Chondrocyte (in vitro differentiated cells): ENCODE measurements around the gene DENND2C. TPM values are rescaled to one million over a fixed set of nuclear protein-coding genes. Genes with fewer than 3 reads are reported as not detected.

Experiments
- DNase-seq: peaks from one replicate; pipeline ENCODE4 v3.0.0; 2021; ENCODE audit warnings: mixed read lengths, low spot score
- H3K27ac Mint-ChIP-seq: one replicate; pipeline ENCODE4 v1.8.0; 2021; ENCODE audit warnings: mild to moderate bottlenecking, moderate library complexity, mixed read lengths; ENCODE audit not compliant: unreplicated experiment
- H3K27me3 Mint-ChIP-seq: 2 replicates; pipeline ENCODE4 v1.8.0; 2021; ENCODE audit warnings: low read depth, mixed read lengths
- H3K36me3 Mint-ChIP-seq: 2 replicates; pipeline ENCODE4 v1.8.0; 2021; ENCODE audit warnings: low read depth, mixed read lengths
- H3K4me1 Mint-ChIP-seq: 2 replicates; pipeline ENCODE4 v1.8.0; 2021; ENCODE audit warnings: low read depth, mild to moderate bottlenecking, mixed read lengths
- H3K4me3 Mint-ChIP-seq: one replicate; pipeline ENCODE4 v1.8.0; 2021; ENCODE audit warnings: mild to moderate bottlenecking, moderate library complexity, mixed read lengths; ENCODE audit not compliant: unreplicated experiment
- H3K9me3 Mint-ChIP-seq: 2 replicates; pipeline ENCODE4 v1.8.0; 2021; ENCODE audit warnings: low read depth, mixed read lengths
- CTCF ChIP-seq: fragments of 200-600 bp; sonication (generic); IDR thresholded peaks from 2 replicates; pipeline ENCODE4 v1.5.0; 2021; ENCODE audit warnings: antibody characterized with exemption, mild to moderate bottlenecking, moderate library complexity
- total RNA-seq: library from RNA; stranded (reverse); gene quantifications from 3 replicates; pipeline ENCODE4 v1.2.1, GENCODE V29; 2021

Gene DENND2C
- total RNA-seq, 1 donor from 2014 or later, result 3.3 TPM

- Mint-ChIP-seq H3K36me3 (peaks cover 14% of the 10 kb centered on the region), H3K27me3 (no peaks in the 10 kb centered on the region), H3K27ac (no peak overlapping the region), H3K9me3 (no peaks in the 10 kb centered on the region), H3K4me3 (no peak overlapping the region), H3K4me1 (peaks cover 9% of the 10 kb centered on the region)
- TF ChIP-seq CTCF, result no peak
- DNase-seq, result no peak
These were observed 60.0 kb downstream of the DENND2C start for GRCh38 chr1:114609826-114610225.

- Mint-ChIP-seq H3K4me1 (peaks cover 9% of the 10 kb centered on the region), H3K27me3 (no peaks in the 10 kb centered on the region), H3K36me3 (peaks cover 19% of the 10 kb centered on the region), H3K4me3 (no peak overlapping the region), H3K9me3 (no peaks in the 10 kb centered on the region), H3K27ac (no peak overlapping the region)
- no peak for TF ChIP-seq CTCF
- no peak for DNase-seq
These were observed 60.8 kb downstream of the DENND2C start for GRCh38 chr1:114609026-114609425.

GRCh38 chr1:114607223-114607622 lies 62.6 kb downstream of the DENND2C start:
- H3K4me1 Mint-ChIP-seq, result peaks cover 9% of the 10 kb centered on the region
- DNase-seq, result no peak

GRCh38 chr1:114597949-114598348 lies 71.9 kb downstream of the DENND2C start:
- Mint-ChIP-seq H3K9me3 (peaks cover 4% of the 10 kb centered on the region), H3K27me3 (no peaks in the 10 kb centered on the region), H3K4me3 (no peak overlapping the region), H3K27ac (no peak overlapping the region), H3K36me3 (peaks cover 26% of the 10 kb centered on the region), H3K4me1 (peaks cover 4% of the 10 kb centered on the region)
- no peak for TF ChIP-seq CTCF
- no peak for DNase-seq

More at GRCh38 chr1:114607223-114607622, 62.6 kb downstream of the DENND2C start:
- Mint-ChIP-seq H3K9me3 (no peaks in the 10 kb centered on the region), H3K27me3 (no peaks in the 10 kb centered on the region), H3K36me3 (peaks cover 22% of the 10 kb centered on the region), H3K27ac (no peak overlapping the region), H3K4me3 (no peak overlapping the region)
- TF ChIP-seq CTCF, result no peak

GRCh38 chr1:114595602-114596001 lies 74.2 kb downstream of the DENND2C start:
- no peak overlapping the region for H3K27ac Mint-ChIP-seq
- peaks cover 24% of the 10 kb centered on the region for H3K36me3 Mint-ChIP-seq
- peaks cover 4% of the 10 kb centered on the region for H3K9me3 Mint-ChIP-seq
- no peak overlapping the region for H3K4me3 Mint-ChIP-seq
- no peak for DNase-seq
- no peak for TF ChIP-seq CTCF
- H3K27me3 Mint-ChIP-seq, result no peaks in the 10 kb centered on the region
- peaks cover 4% of the 10 kb centered on the region for H3K4me1 Mint-ChIP-seq
